GM12891 (cell line): Measurements from ENCODE around the gene ZNF275.

Source experiments
- PAX5 ChIP-seq: IDR thresholded peaks from 2 replicates; pipeline ENCODE4 v1.6.1; 2011; ENCODE audit warnings: low read length, moderate library complexity, mild to moderate bottlenecking; ENCODE audit not compliant: insufficient read depth, severe bottlenecking
- POLR2A ChIP-seq: IDR thresholded peaks from 2 replicates; pipeline ENCODE4 v1.6.1; 2011; ENCODE audit warnings: low read depth, low read length, control low read depth
- POLR2AphosphoS5 ChIP-seq: IDR thresholded peaks from 2 replicates; pipeline ENCODE4 v1.6.1; 2011; ENCODE audit warnings: low read depth, low read length, control low read depth
- TAF1 ChIP-seq: IDR thresholded peaks from 2 replicates; pipeline ENCODE4 v1.6.1; 2011; ENCODE audit warnings: low read depth, low read length, control low read depth

GRCh38 chrX:153320555-153321184 is 13.3 kb upstream of the ZNF275 start:
- TF ChIP-seq POLR2A (no peak), POLR2AphosphoS5 (no peak), TAF1 (no peak), PAX5 (no peak)
